PC-3 (cell line): ENCODE data around the gene HLA-DOB. TPM values are rescaled to one million over a fixed set of nuclear protein-coding genes. Genes with fewer than 3 reads are reported as not detected.
A peak's percentile ranks its signal among the peaks of the same experiment; 100 is the strongest.

ENCODE experiments used
- ATAC-seq: fragments of 200-7000 bp; cut with Tn5 transposase; 2 replicates; pipeline ENCODE4 v1.9.1; 2020; ENCODE audit warnings: mild to moderate bottlenecking, moderate library complexity
- BruUV-seq: library from RNA; stranded (reverse); fragments of 400-500 nt; replicated peaks from 2 replicates; lab custom pipeline; 2021; lab: Mats Ljungman, UMichigan
- CTCF ChIA-PET: fragments of 300-600 bp; sonication (Branson Sonifier 250); formaldehyde crosslinking; loops from one replicate; lab custom pipeline; 2022; ENCODE audit warnings: antibody characterized with exemption; lab: Charles Lee
- POLR2A ChIA-PET: fragments of 300-600 bp; sonication (Branson Sonifier 250); formaldehyde crosslinking; loops from one replicate; lab custom pipeline; 2022; ENCODE audit warnings: antibody characterized with exemption; ENCODE audit not compliant: unreplicated experiment; lab: Charles Lee
- DNase-seq: peaks from one replicate; pipeline ENCODE4 v3.0.0-alpha.2; 2015
- H2AFZ ChIP-seq: fragments of 300-600 bp; sonication (generic); 2 replicates; pipeline ENCODE4 v1.6.0; 2016; ENCODE audit warnings: antibody characterized with exemption, low read length
- H3F3A ChIP-seq: fragments of 300-600 bp; sonication (generic); one replicate; pipeline ENCODE4 v1.6.0; 2017; ENCODE audit warnings: antibody characterized with exemption, low read length, control low read depth, mild to moderate bottlenecking; ENCODE audit not compliant: unreplicated experiment
- H3K27ac ChIP-seq: fragments of 300-600 bp; sonication (generic); 2 replicates; pipeline ENCODE4 v1.5.1; 2016; ENCODE audit warnings: mild to moderate bottlenecking, low read length
- H3K27me3 ChIP-seq: fragments of 300-600 bp; sonication (generic); 2 replicates; pipeline ENCODE4 v1.6.1; 2016; ENCODE audit warnings: low read length, mixed read lengths
- H3K36me3 ChIP-seq: fragments of 300-600 bp; sonication (generic); 2 replicates; pipeline ENCODE4 v1.6.1; 2016; ENCODE audit warnings: low read depth, mixed run types, low read length, mixed read lengths
- H3K4me1 ChIP-seq: fragments of 300-600 bp; sonication (generic); 2 replicates; pipeline ENCODE4 v1.5.1; 2016; ENCODE audit warnings: low read length; ENCODE audit not compliant: insufficient read depth
- H3K4me2 ChIP-seq: fragments of 300-600 bp; sonication (generic); 2 replicates; pipeline ENCODE4 v1.6.0; 2016; ENCODE audit warnings: low read length
- H3K4me3 ChIP-seq: fragments of 300-600 bp; sonication (generic); 2 replicates; pipeline ENCODE4 v1.5.1; 2016; ENCODE audit warnings: mild to moderate bottlenecking, low read length, mixed read lengths
- H3K79me2 ChIP-seq: fragments of 300-600 bp; sonication (generic); 2 replicates; pipeline ENCODE4 v1.6.1; 2017; ENCODE audit warnings: low read length, mixed read lengths
- H3K9ac ChIP-seq: fragments of 300-600 bp; sonication (generic); 2 replicates; pipeline ENCODE4 v1.6.0; 2016; ENCODE audit warnings: mild to moderate bottlenecking, low read length
- H3K9me2 ChIP-seq: fragments of 300-600 bp; sonication (generic); replicated peaks from 2 replicates; pipeline ENCODE4 v1.6.1; 2016; ENCODE audit warnings: mixed run types, low read length, mixed read lengths
- H3K9me3 ChIP-seq: fragments of 300-600 bp; sonication (generic); 2 replicates; pipeline ENCODE4 v1.6.1; 2016; ENCODE audit warnings: low read length, mixed read lengths
- H4K20me1 ChIP-seq: fragments of 300-600 bp; sonication (generic); 2 replicates; pipeline ENCODE4 v1.6.1; 2016; ENCODE audit warnings: low read length, mixed read lengths
- CTCF ChIP-seq: fragments of 300-600 bp; sonication (generic); conservative IDR thresholded peaks from 2 replicates; pipeline ENCODE4 v1.5.1; 2017; ENCODE audit warnings: antibody characterized with exemption, low read depth, mild to moderate bottlenecking, low read length
- EZH2 ChIP-seq: fragments of 300-600 bp; sonication (generic); IDR thresholded peaks from one replicate; pipeline ENCODE4 v1.6.1; 2017; ENCODE audit warnings: antibody characterized with exemption, mild to moderate bottlenecking, low read length; ENCODE audit not compliant: unreplicated experiment
- EZH2phosphoT487 ChIP-seq: fragments of 300-600 bp; sonication (generic); IDR thresholded peaks from 2 replicates; pipeline ENCODE4 v1.6.1; 2018; ENCODE audit warnings: mild to moderate bottlenecking, antibody characterized with exemption, low read length, borderline replicate concordance
- intact Hi-C: fragments of 100-400 bp; cut with micrococcal nuclease; formaldehyde crosslinking; loops from 2 replicates; pipeline ENCODE4 v1.9.0; 2023
- total RNA-seq: library from RNA; depleted of rRNA; stranded (reverse); fragments of >200 nt; gene quantifications from 2 replicates; pipeline ENCODE4 v1.2.3, GENCODE V29; 2014

The HLA-DOB gene
- total RNA-seq, 1 experiment from 2014 or later = 0.29 TPM

DNA sequence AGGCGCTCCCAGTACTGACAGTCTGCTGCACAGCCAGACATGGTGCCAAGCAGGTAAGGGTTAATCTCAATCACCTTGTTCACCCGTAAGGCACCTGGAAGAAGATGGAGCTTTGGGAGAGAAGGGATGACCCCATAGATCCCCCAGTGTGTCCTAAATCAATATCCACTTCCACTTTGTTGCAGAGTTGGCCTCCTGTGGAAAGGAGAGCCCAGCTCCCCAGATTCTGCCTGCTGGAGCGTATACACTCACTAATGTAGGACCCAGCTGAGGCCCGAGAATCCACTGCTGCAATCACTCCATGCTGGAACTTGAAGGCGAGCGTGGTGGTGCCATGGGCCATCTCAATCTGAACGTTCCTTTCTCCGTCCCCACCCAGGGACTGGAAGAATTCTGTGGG lies 25.9 kb upstream of the HLA-DOB start:
- Histone ChIP-seq H3K9me3 (no peaks in the 10 kb centered on the region), H3F3A (no peaks in the 10 kb centered on the region), H2AFZ (peak overlapping the region; percentile 99; the same call in 1 of the 2 replicates), H3K36me3 (no peaks in the 10 kb centered on the region), H3K4me1 (peaks cover 9% of the 10 kb centered on the region; the same call in 1 of the 2 replicates), H3K9ac (no peak overlapping the region), H3K4me2 (peak overlapping the region; percentile 94; the same call in 1 of the 2 replicates), H3K27ac (no peak overlapping the region), H4K20me1 (no peaks in the 10 kb centered on the region), H3K9me2 (no peaks in the 10 kb centered on the region), H3K27me3 (no peaks in the 10 kb centered on the region), H3K4me3 (peak overlapping the region; percentile 96; the same call in 1 of the 2 replicates), H3K79me2 (peaks cover 4% of the 10 kb centered on the region)
- TF ChIP-seq CTCF (no peak), EZH2 (no peak), EZH2phosphoT487 (no peak)
- intact Hi-C loops = no loop called here
- DNase-seq (no peak), ATAC-seq (no peak)
- ChIA-PET POLR2A (no interaction called here), CTCF (no interaction called here)
- BruUV-seq = no TSS peak

- Histone ChIP-seq H3K9me3 (no peaks in the 10 kb centered on the region), H3K4me1 (peaks cover 14% of the 10 kb centered on the region; the same call in 1 of the 2 replicates), H3K27me3 (no peaks in the 10 kb centered on the region), H2AFZ (no peak overlapping the region), H3K9ac (no peak overlapping the region), H3K4me3 (no peak overlapping the region), H3K27ac (no peak overlapping the region), H3K79me2 (peaks cover 9% of the 10 kb centered on the region), H3F3A (no peaks in the 10 kb centered on the region), H3K36me3 (no peaks in the 10 kb centered on the region), H3K4me2 (no peak overlapping the region), H4K20me1 (no peaks in the 10 kb centered on the region), H3K9me2 (no peaks in the 10 kb centered on the region)
- intact Hi-C loops = no loop called here
- CTCF ChIA-PET = no interaction called here
- no peak for TF ChIP-seq EZH2
- TF ChIP-seq EZH2phosphoT487 = no peak
- TF ChIP-seq CTCF = no peak
- no peak for DNase-seq
- no peak for ATAC-seq
- POLR2A ChIA-PET = interaction anchor here (0.7 kb wide), 1 partner anchor 11 kb away, joined by 4 read pairs; no protein-coding TSS in a partner anchor
- BruUV-seq = no TSS peak
These were observed 25.3 kb upstream of the HLA-DOB start for GRCh38 chr6:32842021-32842650.

DNA sequence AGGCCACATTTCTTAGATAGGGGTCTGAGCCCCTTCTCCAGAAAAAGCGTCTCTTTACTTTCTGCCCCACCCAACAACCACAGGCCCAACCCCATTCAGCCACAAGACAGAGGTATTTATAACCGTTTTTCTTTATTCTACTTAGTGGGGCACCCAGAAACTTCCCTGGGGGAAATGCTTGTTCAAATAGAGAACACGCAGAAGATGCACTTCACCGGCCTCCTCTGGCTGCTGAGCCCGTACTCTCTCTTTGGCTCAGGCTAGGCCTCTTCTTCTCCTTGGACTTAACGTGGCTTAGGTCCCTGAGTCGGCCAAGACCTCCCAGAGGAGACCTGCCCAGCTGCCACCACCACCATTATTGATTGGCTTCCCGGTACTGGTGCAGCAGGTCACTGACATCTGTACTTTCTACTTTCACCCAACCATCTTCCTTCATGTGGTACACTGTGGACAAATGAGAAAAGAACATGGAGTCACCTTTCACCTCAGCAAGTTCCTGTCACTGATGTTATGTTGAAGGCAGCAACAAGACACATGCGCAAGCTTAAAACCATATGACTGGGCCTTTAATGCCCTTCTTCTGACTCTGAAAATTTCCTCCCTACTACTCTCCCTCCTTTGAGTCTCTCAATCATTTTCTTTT lies 23.9 kb upstream of the HLA-DOB start:
- Histone ChIP-seq H4K20me1 (no peaks in the 10 kb centered on the region), H3F3A (no peaks in the 10 kb centered on the region), H3K9me2 (no peaks in the 10 kb centered on the region), H2AFZ (no peak overlapping the region), H3K4me2 (no peak overlapping the region), H3K4me3 (no peak overlapping the region), H3K36me3 (no peaks in the 10 kb centered on the region), H3K79me2 (peaks cover 22% of the 10 kb centered on the region), H3K27me3 (no peaks in the 10 kb centered on the region), H3K4me1 (peaks cover 25% of the 10 kb centered on the region), H3K9ac (no peak overlapping the region), H3K9me3 (no peaks in the 10 kb centered on the region), H3K27ac (no peak overlapping the region)
- ATAC-seq (no peak), DNase-seq (no peak)
- no peak for TF ChIP-seq CTCF
- TF ChIP-seq EZH2 = no peak
- no peak for TF ChIP-seq EZH2phosphoT487
- intact Hi-C loops = no loop called here
- ChIA-PET POLR2A (no interaction called here), CTCF (no interaction called here)
- BruUV-seq = no TSS peak
